IMR-90 (cell line): ENCODE results near the gene C1QTNF7. TPM values are rescaled to one million over a fixed set of nuclear protein-coding genes. Genes with fewer than 3 reads are reported as not detected.

ENCODE experiments used
- ATAC-seq: fragments of 200-7000 bp; cut with Tn5 transposase; 2 replicates; pipeline ENCODE4 v1.9.1; 2020; ENCODE audit warnings: low read depth, mild to moderate bottlenecking, moderate library complexity
- BruUV-seq: library from RNA; stranded (reverse); fragments of 400-500 nt; replicated peaks from 2 replicates; lab custom pipeline; 2021; lab: Mats Ljungman, UMichigan
- CTCF ChIA-PET: fragments of 300-600 bp; formaldehyde crosslinking; extraction: SDS; loops from one replicate; lab custom pipeline; 2021; ENCODE audit warnings: antibody characterized with exemption; lab: Yijun Ruan, JAX
- POLR2A ChIA-PET: fragments of 300-600 bp; sonication (Branson Sonifier 250); formaldehyde crosslinking; loops from one replicate; lab custom pipeline; 2022; ENCODE audit warnings: antibody characterized with exemption; ENCODE audit not compliant: unreplicated experiment; lab: Charles Lee
- DNase-seq: peaks from one replicate; pipeline ENCODE4 v3.0.0; 2013
- H2AFZ ChIP-seq: replicated peaks from 2 replicates; pipeline ENCODE3; 2013; ENCODE audit warnings: low read length, mild to moderate bottlenecking; ENCODE audit not compliant: poor library complexity
- H2AK5ac ChIP-seq: 2 replicates; pipeline ENCODE4 v1.6.1; 2013; ENCODE audit warnings: low read depth, low read length, inconsistent platforms
- H2AK9ac ChIP-seq: replicated peaks from 2 replicates; pipeline ENCODE3; 2013; ENCODE audit warnings: mild to moderate bottlenecking, low read depth, low read length, moderate library complexity; ENCODE audit not compliant: poor library complexity
- H2BK120ac ChIP-seq: 2 replicates; pipeline ENCODE4 v1.6.1; 2013; ENCODE audit warnings: low read depth, low read length, inconsistent platforms
- H2BK15ac ChIP-seq: 3 replicates; pipeline ENCODE4 v1.6.1; 2013; ENCODE audit warnings: low read depth, low read length, inconsistent platforms
- H2BK20ac ChIP-seq: 2 replicates; pipeline ENCODE4 v1.6.1; 2013; ENCODE audit warnings: low read depth, mild to moderate bottlenecking, inconsistent platforms, low read length, moderate library complexity
- H2BK5ac ChIP-seq: 2 replicates; pipeline ENCODE4 v1.6.1; 2013; ENCODE audit warnings: mild to moderate bottlenecking, low read depth, low read length, inconsistent platforms; ENCODE audit not compliant: poor library complexity, severe bottlenecking
- H3K14ac ChIP-seq: replicated peaks from 2 replicates; pipeline ENCODE4 v1.6.1; 2013; ENCODE audit warnings: low read depth, low read length, inconsistent platforms
- H3K18ac ChIP-seq: 2 replicates; pipeline ENCODE4 v1.6.1; 2013; ENCODE audit warnings: low read depth, low read length, control low read depth
- H3K23ac ChIP-seq: 2 replicates; pipeline ENCODE4 v1.6.1; 2013; ENCODE audit warnings: low read depth, low read length, inconsistent platforms
- H3K27ac ChIP-seq: 2 replicates; pipeline ENCODE4 v1.5.1; 2013; ENCODE audit warnings: mild to moderate bottlenecking, control low read depth, low read length; ENCODE audit not compliant: insufficient read depth
- H3K27me3 ChIP-seq: 2 replicates; pipeline ENCODE4 v1.6.1; 2013; ENCODE audit warnings: low read length; ENCODE audit not compliant: control insufficient read depth, insufficient read depth
- H3K36me3 ChIP-seq: 2 replicates; pipeline ENCODE4 v1.6.1; 2013; ENCODE audit warnings: low read length, mixed read lengths; ENCODE audit not compliant: control insufficient read depth, insufficient read depth
- H3K4ac ChIP-seq: 2 replicates; pipeline ENCODE4 v1.6.1; 2013; ENCODE audit warnings: low read depth, low read length, inconsistent platforms
- H3K4me1 ChIP-seq: 2 replicates; pipeline ENCODE4 v1.6.1; 2013; ENCODE audit warnings: low read length, mixed read lengths; ENCODE audit not compliant: control insufficient read depth, insufficient read depth
- H3K4me2 ChIP-seq: 2 replicates; pipeline ENCODE4 v1.6.1; 2013; ENCODE audit warnings: low read depth, mild to moderate bottlenecking, control low read depth, low read length, moderate library complexity
- H3K4me3 ChIP-seq: 2 replicates; pipeline ENCODE4 v1.5.1; 2013; ENCODE audit warnings: low read depth, mild to moderate bottlenecking, control low read depth, low read length, moderate library complexity; ENCODE audit not compliant: insufficient read depth
- H3K56ac ChIP-seq: 2 replicates; pipeline ENCODE4 v1.6.1; 2013; ENCODE audit warnings: low read length, inconsistent platforms; ENCODE audit not compliant: insufficient read depth; ENCODE audit errors: extremely low read depth
- H3K79me1 ChIP-seq, 2 experiments: 2 replicates each; pipeline ENCODE4 v1.6.1; 2013; ENCODE audit warnings: low read length in 2 of 2, inconsistent platforms in 1 of 2, low read depth in 1 of 2
- H3K9ac ChIP-seq: 2 replicates; pipeline ENCODE4 v1.6.1; 2013; ENCODE audit warnings: low read depth, low read length, control low read depth
- H3K9me1 ChIP-seq: 2 replicates; pipeline ENCODE4 v1.6.1; 2013; ENCODE audit warnings: low read length, inconsistent platforms; ENCODE audit not compliant: insufficient read depth
- H3K9me3 ChIP-seq: 2 replicates; pipeline ENCODE4 v1.6.1; 2013; ENCODE audit warnings: low read length; ENCODE audit not compliant: control insufficient read depth, insufficient read depth
- H4K20me1 ChIP-seq: 2 replicates; pipeline ENCODE4 v1.6.1; 2013; ENCODE audit warnings: low read length, inconsistent platforms; ENCODE audit not compliant: insufficient read depth
- H4K5ac ChIP-seq: 2 replicates; pipeline ENCODE4 v1.6.1; 2013; ENCODE audit warnings: mild to moderate bottlenecking, low read depth, low read length, control low read depth
- H4K8ac ChIP-seq, 2 experiments: 2 replicates each; pipeline ENCODE4 v1.6.1; 2013; ENCODE audit warnings: low read depth in 2 of 2, low read length in 2 of 2, control low read depth in 1 of 2, inconsistent platforms in 1 of 2
- H4K91ac ChIP-seq: 2 replicates; pipeline ENCODE4 v1.6.1; 2013; ENCODE audit warnings: low read depth, low read length, inconsistent platforms; ENCODE audit not compliant: insufficient read depth
- CHD1 ChIP-seq: IDR thresholded peaks from 2 replicates; pipeline ENCODE4 v1.6.1; 2012; ENCODE audit warnings: low read depth, low read length, improper control_type of control experiment
- POLR2A ChIP-seq: IDR thresholded peaks from 2 replicates; pipeline ENCODE4 v1.6.1; 2012; ENCODE audit warnings: mild to moderate bottlenecking, low read depth, low read length
- RCOR1 ChIP-seq: IDR thresholded peaks from 2 replicates; pipeline ENCODE4 v1.6.1; 2012; ENCODE audit warnings: mild to moderate bottlenecking, low read length, improper control_type of control experiment; ENCODE audit not compliant: insufficient replicate concordance
- SMC3 ChIP-seq: fragments of 150-350 bp; IDR thresholded peaks from 2 replicates; pipeline ENCODE4 v1.6.1; 2016; ENCODE audit warnings: low read depth, mild to moderate bottlenecking, antibody characterized with exemption, low read length, moderate library complexity
- WGBS, 2 experiments: methylation state at CpG; one replicate each; pipeline versions ENCODE4 v1.1.5 to v1.1.7; 2013; ENCODE audit warnings: missing lambda C conversion rate in 2 of 2; ENCODE audit not compliant: insufficient read length in 1 of 2; ENCODE audit errors: extremely low coverage in 2 of 2; 5-methylcytosine and 5-hydroxymethylcytosine counted together
- dilution Hi-C: fragments of 300-500 bp; cut with HindIII; formaldehyde crosslinking; loops from one replicate; pipeline ENCODE4 v1.14.3; 2018; ENCODE audit warnings: low sequenced_read_pairs; ENCODE audit not compliant: unreplicated experiment
- in situ Hi-C: fragments of 300-500 bp; cut with MboI; formaldehyde crosslinking; loops from 3 replicates; pipeline ENCODE4 v1.14.3; 2019; ENCODE audit warnings: low sequenced_read_pairs, inconsistent platforms, mixed read lengths
- intact Hi-C: fragments of 100-400 bp; cut with micrococcal nuclease; formaldehyde crosslinking; loops from 2 replicates; pipeline ENCODE4 v1.10.0; 2022
- polyA plus RNA-seq, 3 experiments: library from polyadenylated mRNA; depleted of rRNA; stranded (reverse); fragments of >200 nt; gene quantifications; 2 replicates each; pipeline ENCODE4 v1.2.3, GENCODE V29; 2012; ENCODE audit warnings: low replicate concordance in 1 of 3
- total RNA-seq: library from RNA; depleted of rRNA; stranded (reverse); fragments of >200 nt; gene quantifications from 2 replicates; pipeline ENCODE4 v1.2.3, GENCODE V29; 2012
- TF ChIP-seq, protein P1 (sequence below): fragments of 150-350 bp; IDR thresholded peaks from 2 replicates; pipeline ENCODE4 v1.6.1; 2016; ENCODE audit warnings: low read depth, mild to moderate bottlenecking, low read length, moderate library complexity, borderline replicate concordance

Gene C1QTNF7
- total and polyA plus RNA-seq, 2 of the 4 experiments (the other 2 are of a cell fraction), result 0.12 to 0.18 TPM

DNA sequence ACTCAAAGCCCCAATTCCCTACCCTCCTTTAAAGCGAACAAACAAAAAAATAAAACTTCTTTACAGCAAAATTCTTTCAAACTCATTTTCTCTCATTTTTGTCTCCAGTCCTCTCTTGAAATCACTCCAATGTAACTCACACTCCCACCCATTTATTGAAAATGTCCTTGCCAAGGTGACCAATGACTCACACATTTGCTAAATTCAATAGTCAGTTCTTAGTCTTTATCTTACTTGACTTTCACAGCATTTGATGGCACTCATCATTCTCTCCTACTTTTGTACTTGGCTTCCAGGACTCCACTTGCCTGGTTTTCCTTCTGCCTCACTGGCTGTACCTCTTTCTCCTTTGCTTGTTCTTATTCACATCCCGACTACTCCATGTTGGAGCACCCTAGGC is 61.7 kb downstream of the C1QTNF7 start:
- WGBS, 2 experiments, result 90 to 100% methylated on average over 1 to 2 of the region's 2 CpGs
- in situ Hi-C loops, result loop anchor here (25.0 kb wide), 1 partner anchor 723 kb away; no protein-coding TSS in a partner anchor
- intact Hi-C loops, result no loop called here
- Histone ChIP-seq H4K91ac (peak overlapping the region; percentile 67), H2AK5ac (peak overlapping the region; percentile 62), H2AFZ (no peak overlapping the region), H4K20me1 (peaks cover 2% of the 10 kb centered on the region; the same call in 1 of the 2 replicates), H2BK5ac (no peak overlapping the region), H4K8ac (peak overlapping the region in 1 of 2 experiments; percentile 36; a peak in 1 of 4 replicates), H3K56ac (no peak overlapping the region), H4K5ac (peak overlapping the region; percentile 49), H3K9me1 (no peaks in the 10 kb centered on the region; the same call in 1 of the 2 replicates), H3K9ac (no peak overlapping the region), H3K23ac (no peak overlapping the region), H3K18ac (peak overlapping the region; percentile 42; the same call in 1 of the 2 replicates), H3K4me1 (peaks cover 7% of the 10 kb centered on the region; the same call in 1 of the 2 replicates), H3K14ac (no peak overlapping the region; the same call in 1 of the 2 replicates), H3K4ac (peak overlapping the region; percentile 63), H3K79me1 (peaks cover 4 to 11% of the 10 kb centered on the region in 2 experiments; a peak in 3 of 4 replicates), H2AK9ac (no peak overlapping the region), H2BK15ac (peak overlapping the region; percentile 68; the same call in 2 of the 3 replicates), H3K36me3 (peaks cover 2% of the 10 kb centered on the region; the same call in 1 of the 2 replicates), H2BK20ac (peak overlapping the region; percentile 81), H2BK120ac (peak overlapping the region; percentile 83; the same call in 1 of the 2 replicates), H3K9me3 (peaks cover 3% of the 10 kb centered on the region), H3K27ac (peak overlapping the region; percentile 70; the same call in 1 of the 2 replicates), H3K27me3 (no peaks in the 10 kb centered on the region), H3K4me2 (no peak overlapping the region), H3K4me3 (no peak overlapping the region)
- POLR2A ChIA-PET, result no interaction called here
- ATAC-seq (no peak), DNase-seq (peak; percentile 4)
- dilution Hi-C loops, result no loop called here
- CTCF ChIA-PET, result interaction anchor here (1.1 to 1.9 kb wide), 2 partner anchors 10 to 11 kb away, joined by 3 to 4 read pairs; no protein-coding TSS in a partner anchor
- TF ChIP-seq POLR2A (no peak), SMC3 (no peak), RCOR1 (no peak), CHD1 (no peak)
- TF ChIP-seq, protein P1, sequence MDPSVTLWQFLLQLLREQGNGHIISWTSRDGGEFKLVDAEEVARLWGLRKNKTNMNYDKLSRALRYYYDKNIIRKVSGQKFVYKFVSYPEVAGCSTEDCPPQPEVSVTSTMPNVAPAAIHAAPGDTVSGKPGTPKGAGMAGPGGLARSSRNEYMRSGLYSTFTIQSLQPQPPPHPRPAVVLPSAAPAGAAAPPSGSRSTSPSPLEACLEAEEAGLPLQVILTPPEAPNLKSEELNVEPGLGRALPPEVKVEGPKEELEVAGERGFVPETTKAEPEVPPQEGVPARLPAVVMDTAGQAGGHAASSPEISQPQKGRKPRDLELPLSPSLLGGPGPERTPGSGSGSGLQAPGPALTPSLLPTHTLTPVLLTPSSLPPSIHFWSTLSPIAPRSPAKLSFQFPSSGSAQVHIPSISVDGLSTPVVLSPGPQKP, result no peak
- no TSS peak for BruUV-seq
